Endothelial cell of umbilical vein (primary cell): ENCODE results near the gene DR1. TPM values are rescaled to one million over a fixed set of nuclear protein-coding genes. Genes with fewer than 3 reads are reported as not detected.

Source experiments
- BruUV-seq: library from RNA; stranded (reverse); fragments of 400-500 nt; replicated peaks from 2 replicates; lab custom pipeline; 2021; lab: Mats Ljungman, UMichigan
- CTCF ChIA-PET: fragments of 300-600, 350-600 bp; sonication (Branson Sonifier 250); formaldehyde crosslinking; loops from one replicate; lab custom pipeline; 2021; ENCODE audit warnings: antibody characterized with exemption, inconsistent platforms; lab: Charles Lee
- POLR2A ChIA-PET: fragments of 300-600, 350-600 bp; sonication (Branson Sonifier 250); formaldehyde crosslinking; loops from one replicate; lab custom pipeline; 2021; ENCODE audit warnings: antibody characterized with exemption, inconsistent platforms; lab: Charles Lee
- DNase-seq: peaks from one replicate; pipeline ENCODE4 v3.0.0-alpha.2; 2011; ENCODE audit warnings: low read depth, low spot score
- FAIRE-seq: peaks from 2 replicates; lab custom pipeline; 2011; peaks lifted over from hg19 to GRCh38; lab: Jason Lieb, UNC
- H2AFZ ChIP-seq: 2 replicates; pipeline ENCODE4 v1.6.0; 2012; ENCODE audit warnings: low read depth, low read length, control low read depth, inconsistent platforms
- H3K27ac ChIP-seq: 2 replicates; pipeline ENCODE4 v1.5.1; 2011; ENCODE audit warnings: low read depth, mild to moderate bottlenecking, control low read depth, low read length, moderate library complexity; ENCODE audit not compliant: insufficient read depth
- H3K27me3 ChIP-seq, 2 experiments: 2 replicates each; pipeline versions ENCODE4 v1.6.0 to v1.6.1; 2011; ENCODE audit warnings: low read length in 2 of 2, mixed read lengths in 1 of 2; ENCODE audit not compliant: control insufficient read depth in 2 of 2, insufficient read depth in 2 of 2
- H3K36me3 ChIP-seq, 2 experiments: 2 replicates in 1 of 2; 3 replicates in 1 of 2; pipeline ENCODE4 v1.5.1; 2011; ENCODE audit warnings: low read length in 2 of 2, mild to moderate bottlenecking in 1 of 2, moderate library complexity in 1 of 2; ENCODE audit not compliant: control insufficient read depth in 2 of 2, insufficient read depth in 2 of 2; ENCODE audit errors: extremely low read depth in 1 of 2
- H3K4me1 ChIP-seq: 3 replicates; pipeline ENCODE4 v1.5.1; 2011; ENCODE audit warnings: mild to moderate bottlenecking, low read length; ENCODE audit not compliant: control insufficient read depth, insufficient read depth; ENCODE audit errors: extremely low read depth
- H3K4me2 ChIP-seq: 2 replicates; pipeline ENCODE4 v1.6.1; 2011; ENCODE audit warnings: low read length, control low read depth, mixed read lengths; ENCODE audit not compliant: insufficient read depth
- H3K4me3 ChIP-seq, 3 experiments: fragments of 200-600 bp in 1 of 3; sonication (generic), shearing (Covaris generic) in 1 of 3; replicated peaks in 1 of 3; 2 replicates each; pipeline ENCODE4 v1.5.1; 2011 to 2016; ENCODE audit warnings: control low read depth in 3 of 3, low read length in 3 of 3, mild to moderate bottlenecking in 2 of 3, inconsistent platforms in 1 of 3, low read depth in 1 of 3, moderate library complexity in 1 of 3; ENCODE audit not compliant: insufficient read depth in 1 of 3
- H3K79me2 ChIP-seq: 2 replicates; pipeline ENCODE4 v1.6.0; 2012; ENCODE audit warnings: low read length, inconsistent platforms; ENCODE audit not compliant: control insufficient read depth, insufficient read depth
- H3K9ac ChIP-seq: replicated peaks from 2 replicates; pipeline ENCODE3; 2011; ENCODE audit warnings: low read length, control low read depth; ENCODE audit not compliant: insufficient read depth; ENCODE audit errors: extremely low read depth
- H3K9me1 ChIP-seq: replicated peaks from 3 replicates; pipeline ENCODE4 v1.6.0; 2011; ENCODE audit warnings: mild to moderate bottlenecking, low read length; ENCODE audit not compliant: control insufficient read depth, insufficient read depth; ENCODE audit errors: extremely low read depth
- H3K9me3 ChIP-seq: replicated peaks from 2 replicates; pipeline ENCODE4 v1.5.1; 2012; ENCODE audit warnings: low read length, inconsistent platforms; ENCODE audit not compliant: control insufficient read depth, insufficient read depth
- H4K20me1 ChIP-seq: replicated peaks from 2 replicates; pipeline ENCODE3; 2011; ENCODE audit warnings: mild to moderate bottlenecking, low read length; ENCODE audit not compliant: control insufficient read depth, insufficient read depth; ENCODE audit errors: extremely low read depth
- CTCF ChIP-seq, 2 donors: IDR thresholded peaks; 1 replicate in 1 of 2; 2 replicates in 1 of 2; pipeline ENCODE4 v1.5.1; 2011; ENCODE audit warnings: low read length in 2 of 2, mild to moderate bottlenecking in 2 of 2, moderate library complexity in 2 of 2, control low read depth in 1 of 2, inconsistent platforms in 1 of 2, low read depth in 1 of 2; ENCODE audit not compliant: insufficient read depth in 1 of 2; ENCODE audit errors: extremely low read depth in 1 of 2
- EZH2 ChIP-seq: IDR thresholded peaks from 2 replicates; pipeline ENCODE4 v1.6.1; 2012; ENCODE audit warnings: borderline replicate concordance, low read depth, mild to moderate bottlenecking, moderate library complexity, low read length, inconsistent platforms; ENCODE audit not compliant: severe bottlenecking
- FOS ChIP-seq: IDR thresholded peaks from 2 replicates; pipeline ENCODE4 v1.6.1; 2011; ENCODE audit warnings: mild to moderate bottlenecking, low read length, moderate library complexity, borderline replicate concordance; ENCODE audit not compliant: insufficient read depth
- GATA2 ChIP-seq: IDR thresholded peaks from 2 replicates; pipeline ENCODE4 v1.7.0; 2011; ENCODE audit warnings: low read depth, mild to moderate bottlenecking, moderate library complexity, mixed read lengths, low read length; ENCODE audit not compliant: insufficient read length, insufficient read depth
- JUN ChIP-seq: IDR thresholded peaks from 2 replicates; pipeline ENCODE4 v1.6.1; 2011; ENCODE audit warnings: borderline replicate concordance, low read depth; ENCODE audit not compliant: insufficient read length, insufficient read depth
- MYC ChIP-seq: IDR thresholded peaks from one replicate; pipeline ENCODE4 v1.6.1; 2011; ENCODE audit warnings: mild to moderate bottlenecking, low read depth, low read length
- POLR2A ChIP-seq: IDR thresholded peaks from 2 replicates; pipeline ENCODE4 v1.6.1; 2012; ENCODE audit warnings: low read depth, mild to moderate bottlenecking, control low read depth, low read length
- POLR2AphosphoS5 ChIP-seq: IDR thresholded peaks from 2 replicates; pipeline ENCODE4 v1.6.1; 2012; ENCODE audit warnings: low read depth, mild to moderate bottlenecking, control low read depth, low read length, moderate library complexity; ENCODE audit not compliant: insufficient read depth
- dilution Hi-C: fragments of 300-500 bp; cut with MboI; formaldehyde crosslinking; loops from one replicate; pipeline ENCODE4 v1.15.0; 2019; ENCODE audit warnings: low sequenced_read_pairs; ENCODE audit not compliant: extremely low pct_ligation_motif_present
- intact Hi-C: fragments of 100-400 bp; cut with micrococcal nuclease; formaldehyde crosslinking; loops from one replicate; pipeline ENCODE4 v1.10.0; 2022
- polyA plus RNA-seq, 4 experiments: library from polyadenylated mRNA; depleted of rRNA in 3 of 4; stranded (reverse) in 3 of 4; unstranded in 1 of 4; fragments of >200 nt; gene quantifications; 2 replicates each; pipeline versions ENCODE4 v1.2.1 to v1.2.3, GENCODE V29; 2011 to 2012; ENCODE audit warnings: missing spikeins in 1 of 4
- total RNA-seq: library from RNA; stranded (reverse); gene quantifications from 2 replicates; pipeline ENCODE4 v1.2.3, GENCODE V29; 2021
- TF ChIP-seq, protein P1 (sequence below): IDR thresholded peaks from 2 replicates; pipeline ENCODE4 v1.6.1; 2011; ENCODE audit not compliant: insufficient read depth, insufficient read length

Gene DR1
- total and polyA plus RNA-seq, 2 donors (not counting 3 experiments of a cell fraction or from before 2014, with no cell fraction given): 11.7 to 49.4 TPM

- Histone ChIP-seq H3K27ac (no peak overlapping the region), H3K79me2 (peaks cover 75% of the 10 kb centered on the region), H3K9me3 (no peaks in the 10 kb centered on the region), H3K4me2 (no peak overlapping the region), H3K4me3 (no peak overlapping the region), H3K27me3 (no peaks in the 10 kb centered on the region), H3K9me1 (no peaks in the 10 kb centered on the region), H3K4me1 (no peaks in the 10 kb centered on the region), H3K36me3 (peaks cover 0 to 20% of the 10 kb centered on the region in 2 experiments), H2AFZ (no peak overlapping the region), H3K9ac (no peak overlapping the region), H4K20me1 (no peaks in the 10 kb centered on the region)
- intact Hi-C loops: no loop called here
- BruUV-seq: no TSS peak
- DNase-seq (no peak), FAIRE-seq (no peak)
- no peak for TF ChIP-seq MYC
- no peak for TF ChIP-seq POLR2A
- TF ChIP-seq POLR2AphosphoS5: no peak
- TF ChIP-seq, protein P1, sequence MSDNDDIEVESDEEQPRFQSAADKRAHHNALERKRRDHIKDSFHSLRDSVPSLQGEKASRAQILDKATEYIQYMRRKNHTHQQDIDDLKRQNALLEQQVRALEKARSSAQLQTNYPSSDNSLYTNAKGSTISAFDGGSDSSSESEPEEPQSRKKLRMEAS: no peak
- no peak for TF ChIP-seq GATA2
- TF ChIP-seq JUN: no peak
- TF ChIP-seq CTCF (IDR thresholded peaks at IDR 0.05; ENCODE audit: extremely low read depth in 1 of 2, insufficient read depth in 1 of 2, low read depth in 1 of 2, low read length in 2 of 2): no peak
- no peak for TF ChIP-seq FOS
- no peak for TF ChIP-seq EZH2
- CTCF ChIA-PET: interaction anchor here (0.7 to 2.9 kb wide), 2 partner anchors 13 to 54 kb away, joined by 3 to 11 read pairs; no protein-coding TSS in a partner anchor
- POLR2A ChIA-PET: interaction anchor here (0.6 kb wide), 1 partner anchor 13 kb away, joined by 3 read pairs; no protein-coding TSS in a partner anchor
- dilution Hi-C loops: no loop called here
Observed at GRCh38 chr1:93358293-93358692, 12.6 kb downstream of the DR1 start.
